ENCODE measurements around the gene NCKAP5L. TPM values are rescaled to one million over a fixed set of nuclear protein-coding genes. Genes with fewer than 3 reads are reported as not detected.
"Not testable (repeated sequence)": the region's sequence is repeated elsewhere in the genome, so short reads cannot be mapped to it uniquely, and the experiment has no call there.

The NCKAP5L gene
- total RNA-seq, 1 donor from 2014 or later, result 33.4 TPM

- no peaks in the 10 kb centered on the region for H3K27me3 ChIP-seq
- no peak overlapping the region for H3K4me3 ChIP-seq
- H3K4me1 ChIP-seq, result peaks cover 0 to 6% of the 10 kb centered on the region in 2 donors
- intact Hi-C loops (cut with DNase I), result no loop called here
- no peak overlapping the region for H3K27ac ChIP-seq
- H3K9me3 ChIP-seq, result no peaks in the 10 kb centered on the region
- H3K36me3 ChIP-seq, result no peaks in the 10 kb centered on the region
- TF ChIP-seq, protein P1, sequence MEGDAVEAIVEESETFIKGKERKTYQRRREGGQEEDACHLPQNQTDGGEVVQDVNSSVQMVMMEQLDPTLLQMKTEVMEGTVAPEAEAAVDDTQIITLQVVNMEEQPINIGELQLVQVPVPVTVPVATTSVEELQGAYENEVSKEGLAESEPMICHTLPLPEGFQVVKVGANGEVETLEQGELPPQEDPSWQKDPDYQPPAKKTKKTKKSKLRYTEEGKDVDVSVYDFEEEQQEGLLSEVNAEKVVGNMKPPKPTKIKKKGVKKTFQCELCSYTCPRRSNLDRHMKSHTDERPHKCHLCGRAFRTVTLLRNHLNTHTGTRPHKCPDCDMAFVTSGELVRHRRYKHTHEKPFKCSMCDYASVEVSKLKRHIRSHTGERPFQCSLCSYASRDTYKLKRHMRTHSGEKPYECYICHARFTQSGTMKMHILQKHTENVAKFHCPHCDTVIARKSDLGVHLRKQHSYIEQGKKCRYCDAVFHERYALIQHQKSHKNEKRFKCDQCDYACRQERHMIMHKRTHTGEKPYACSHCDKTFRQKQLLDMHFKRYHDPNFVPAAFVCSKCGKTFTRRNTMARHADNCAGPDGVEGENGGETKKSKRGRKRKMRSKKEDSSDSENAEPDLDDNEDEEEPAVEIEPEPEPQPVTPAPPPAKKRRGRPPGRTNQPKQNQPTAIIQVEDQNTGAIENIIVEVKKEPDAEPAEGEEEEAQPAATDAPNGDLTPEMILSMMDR (IDR thresholded peaks at IDR 0.05), result no peak
- DNase-seq (ENCODE audit: low spot score in 2 of 2), result no peak
Observed at GRCh38 chr12:49863946-49864797, 36.0 kb upstream of the NCKAP5L start.

GRCh38 chr12:49860921-49861320 lies 32.7 kb upstream of the NCKAP5L start:
- DNase-seq (ENCODE audit: low spot score in 2 of 2); H3K27ac ChIP-seq; H3K9me3 ChIP-seq; H3K4me3 ChIP-seq; H3K4me1 ChIP-seq; H3K27me3 ChIP-seq; H3K36me3 ChIP-seq; intact Hi-C loops (cut with DNase I): not testable (repeated sequence)

DNA sequence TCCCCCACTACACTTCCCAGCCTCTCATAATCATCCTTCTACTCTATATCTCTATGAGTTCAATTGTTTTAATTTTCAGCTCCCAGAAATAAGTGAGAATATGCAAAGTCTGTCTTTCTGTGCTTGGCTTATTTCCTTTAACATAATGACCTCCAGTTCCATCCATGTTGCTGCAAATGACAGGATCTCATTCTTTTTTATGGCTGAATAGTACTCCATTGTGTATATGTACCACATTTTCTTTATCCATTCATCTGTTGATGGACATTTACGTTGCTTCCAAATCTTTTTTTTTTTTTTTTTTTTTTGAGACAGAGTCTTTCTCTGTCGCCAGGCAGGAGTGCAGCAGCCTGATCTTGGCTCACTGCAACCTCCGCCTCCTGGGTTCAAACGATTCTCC lies 27.7 kb upstream of the NCKAP5L start:
- H3K4me1 ChIP-seq; H3K9me3 ChIP-seq; DNase-seq (ENCODE audit: low spot score in 2 of 2); H3K27ac ChIP-seq; H3K36me3 ChIP-seq; H3K27me3 ChIP-seq; intact Hi-C loops (cut with DNase I); H3K4me3 ChIP-seq: not testable (repeated sequence)

- no peak overlapping the region for H3K27ac ChIP-seq
- no peaks in the 10 kb centered on the region for H3K4me1 ChIP-seq
- intact Hi-C loops (cut with DNase I), result no loop called here
- no peaks in the 10 kb centered on the region for H3K27me3 ChIP-seq
- no peaks in the 10 kb centered on the region for H3K36me3 ChIP-seq
- TF ChIP-seq, protein P1 (IDR thresholded peaks at IDR 0.05), result no peak
- H3K4me3 ChIP-seq, result no peak overlapping the region
- no peak for DNase-seq (ENCODE audit: low spot score in 2 of 2)
- no peaks in the 10 kb centered on the region for H3K9me3 ChIP-seq
Observed at GRCh38 chr12:49854976-49855375, 26.8 kb upstream of the NCKAP5L start.

GRCh38 chr12:49853671-49854070 lies 25.5 kb upstream of the NCKAP5L start:
- Histone ChIP-seq H3K4me1 (no peaks in the 10 kb centered on the region), H3K27ac (no peak overlapping the region), H3K4me3 (no peak overlapping the region), H3K27me3 (no peaks in the 10 kb centered on the region), H3K9me3 (no peaks in the 10 kb centered on the region), H3K36me3 (no peaks in the 10 kb centered on the region)
- no peak for DNase-seq (ENCODE audit: low spot score in 2 of 2)
- intact Hi-C loops (cut with DNase I), result no loop called here
- TF ChIP-seq, protein P1 (IDR thresholded peaks at IDR 0.05), result no peak

DNA sequence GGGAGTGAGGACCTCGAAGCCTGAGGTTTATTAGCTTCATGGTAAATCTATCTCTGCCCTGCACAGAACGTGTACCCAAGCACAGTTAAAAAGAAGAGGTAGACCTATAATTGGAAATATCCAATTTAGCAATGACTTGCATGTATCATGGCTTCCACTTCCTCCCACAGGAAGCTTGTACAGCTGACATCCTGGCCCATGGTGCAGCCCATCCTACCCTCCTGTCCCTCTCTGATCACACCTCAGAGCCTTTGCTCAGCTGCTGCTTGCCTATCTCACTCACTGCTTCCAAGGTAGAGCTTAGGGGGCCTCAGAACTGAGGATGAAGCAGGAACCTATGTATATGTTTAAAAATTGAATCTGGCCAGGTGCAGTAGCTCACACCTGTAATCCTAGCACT lies 18.9 kb upstream of the NCKAP5L start:
- Histone ChIP-seq H3K27ac (no peak overlapping the region), H3K36me3 (no peaks in the 10 kb centered on the region), H3K27me3 (no peaks in the 10 kb centered on the region), H3K4me1 (peaks cover 0 to 9% of the 10 kb centered on the region in 2 donors), H3K9me3 (no peaks in the 10 kb centered on the region), H3K4me3 (no peak overlapping the region)
- intact Hi-C loops (cut with DNase I), result loop anchor here (10.0 kb wide), 1 partner anchor 202 kb away; no protein-coding TSS in a partner anchor
- no peak for DNase-seq (ENCODE audit: low spot score in 2 of 2)
- TF ChIP-seq, protein P1 (IDR thresholded peaks at IDR 0.05), result no peak
